Breast epithelium (tissue), 3 donors: ENCODE results near the gene SUMF1.

Experiments
- CTCF ChIP-seq, 3 donors: fragments of 450-650 bp; IDR thresholded peaks; one replicate each; pipeline ENCODE4 v1.5.1; 2016 to 2017; ENCODE audit warnings: antibody characterized with exemption in 3 of 3, mild to moderate bottlenecking in 3 of 3, moderate library complexity in 3 of 3
- POLR2A ChIP-seq: fragments of 450-650 bp; IDR thresholded peaks from one replicate; pipeline ENCODE4 v1.6.1; 2016; ENCODE audit warnings: antibody characterized with exemption, mild to moderate bottlenecking, moderate library complexity

- no peak for TF ChIP-seq CTCF (IDR thresholded peaks at IDR 0.05)
- no peak for TF ChIP-seq POLR2A
These were observed 134.1 kb downstream of the SUMF1 start for GRCh38 chr3:4332991-4333390.
